SU-DHL-6 (cell line): ENCODE measurements around the gene POC1A.

Experiments used
- EZH2phosphoT487 ChIP-seq: fragments of 200-600 bp; sonication (generic), shearing (Covaris generic); conservative IDR thresholded peaks from 2 replicates; pipeline ENCODE4 v1.6.1; 2018; ENCODE audit warnings: mild to moderate bottlenecking, antibody characterized with exemption, low read length, moderate library complexity, mixed read lengths
- TF ChIP-seq, protein P1 (sequence below): fragments of 200-600 bp; sonication (generic); IDR thresholded peaks from one replicate; pipeline ENCODE4 v1.5.1; 2017; ENCODE audit warnings: antibody characterized with exemption, mild to moderate bottlenecking, low read length, moderate library complexity; ENCODE audit not compliant: insufficient read depth, poor library complexity, severe bottlenecking

DNA sequence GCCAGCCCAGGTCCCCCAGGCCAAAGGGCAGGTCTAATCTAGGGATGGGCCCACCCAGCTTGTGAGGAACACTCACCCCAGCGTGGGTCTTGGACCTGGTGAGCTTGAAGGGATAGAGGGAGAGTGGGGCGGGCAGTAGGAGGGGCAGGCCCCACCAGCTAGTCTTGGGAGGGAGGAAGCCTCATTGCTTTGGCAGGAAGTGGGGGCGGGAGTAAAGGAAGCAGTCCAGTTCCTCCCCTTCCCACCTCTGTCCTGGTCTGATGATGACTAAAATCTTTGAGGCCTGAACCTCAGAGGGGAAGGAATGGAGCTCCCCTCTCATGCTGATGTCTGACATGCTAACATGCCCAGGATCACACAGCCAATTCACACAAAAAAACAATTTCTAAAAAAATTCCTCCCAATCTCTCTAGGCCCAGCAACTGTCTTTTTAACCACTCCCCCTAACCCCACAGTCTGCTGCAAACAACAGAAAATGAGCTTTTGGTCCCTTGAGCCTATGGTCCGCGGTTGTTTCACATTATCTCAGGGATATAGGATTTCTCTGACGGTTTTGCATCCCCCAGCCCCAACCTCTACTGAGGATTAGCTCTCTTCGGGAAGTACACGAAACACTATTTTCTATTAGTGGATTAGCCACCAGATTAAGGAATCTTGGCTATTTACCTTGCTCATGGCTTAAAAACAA is 67.1 kb downstream of the POC1A start:
- TF ChIP-seq, protein P1, sequence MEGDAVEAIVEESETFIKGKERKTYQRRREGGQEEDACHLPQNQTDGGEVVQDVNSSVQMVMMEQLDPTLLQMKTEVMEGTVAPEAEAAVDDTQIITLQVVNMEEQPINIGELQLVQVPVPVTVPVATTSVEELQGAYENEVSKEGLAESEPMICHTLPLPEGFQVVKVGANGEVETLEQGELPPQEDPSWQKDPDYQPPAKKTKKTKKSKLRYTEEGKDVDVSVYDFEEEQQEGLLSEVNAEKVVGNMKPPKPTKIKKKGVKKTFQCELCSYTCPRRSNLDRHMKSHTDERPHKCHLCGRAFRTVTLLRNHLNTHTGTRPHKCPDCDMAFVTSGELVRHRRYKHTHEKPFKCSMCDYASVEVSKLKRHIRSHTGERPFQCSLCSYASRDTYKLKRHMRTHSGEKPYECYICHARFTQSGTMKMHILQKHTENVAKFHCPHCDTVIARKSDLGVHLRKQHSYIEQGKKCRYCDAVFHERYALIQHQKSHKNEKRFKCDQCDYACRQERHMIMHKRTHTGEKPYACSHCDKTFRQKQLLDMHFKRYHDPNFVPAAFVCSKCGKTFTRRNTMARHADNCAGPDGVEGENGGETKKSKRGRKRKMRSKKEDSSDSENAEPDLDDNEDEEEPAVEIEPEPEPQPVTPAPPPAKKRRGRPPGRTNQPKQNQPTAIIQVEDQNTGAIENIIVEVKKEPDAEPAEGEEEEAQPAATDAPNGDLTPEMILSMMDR, result no peak
- no peak for TF ChIP-seq EZH2phosphoT487
